Stomach smooth muscle (tissue), 2 donors: ENCODE measurements around the gene DDC.
"Not testable (repeated sequence)": the region's sequence is repeated elsewhere in the genome, so short reads cannot be mapped to it uniquely, and the experiment has no call there.

Experiments used
- H3K27ac ChIP-seq: one replicate; pipeline ENCODE4 v1.7.0; 2013; ENCODE audit warnings: mild to moderate bottlenecking, low read length, inconsistent platforms
- H3K27me3 ChIP-seq, 2 donors: one replicate each; pipeline ENCODE4 v1.7.0; 2013; ENCODE audit warnings: low read length in 2 of 2; ENCODE audit not compliant: insufficient read depth in 2 of 2, control insufficient read depth in 1 of 2
- H3K36me3 ChIP-seq, 2 donors: one replicate each; pipeline ENCODE4 v1.7.0; 2013; ENCODE audit warnings: low read length in 2 of 2; ENCODE audit not compliant: control insufficient read depth in 2 of 2, insufficient read depth in 2 of 2
- H3K4me1 ChIP-seq: one replicate; pipeline ENCODE4 v1.7.0; 2013; ENCODE audit warnings: low read length; ENCODE audit not compliant: control insufficient read depth, insufficient read depth
- H3K4me3 ChIP-seq, 2 donors: one replicate each; pipeline ENCODE4 v1.7.0; 2013; ENCODE audit warnings: low read length in 2 of 2
- H3K9ac ChIP-seq, 2 donors: one replicate each; pipeline ENCODE4 v1.7.0; 2013; ENCODE audit warnings: low read length in 2 of 2, mild to moderate bottlenecking in 1 of 2
- H3K9me3 ChIP-seq, 2 donors: one replicate each; pipeline ENCODE4 v1.7.0; 2013; ENCODE audit warnings: low read length in 2 of 2; ENCODE audit not compliant: control insufficient read depth in 2 of 2
- donor health status: healthy.
- donor health status: Pancreatic carcinoma.

DDC gene

GRCh38 chr7:50555594-50556140 lies 9.5 kb downstream of the DDC start:
- no peak overlapping the region for H3K4me3 ChIP-seq
- no peaks in the 10 kb centered on the region for H3K9me3 ChIP-seq
- H3K9ac ChIP-seq, result no peak overlapping the region
- no peak overlapping the region for H3K27ac ChIP-seq
- H3K27me3 ChIP-seq, result peaks cover 0 to 2% of the 10 kb centered on the region in 2 donors
- no peaks in the 10 kb centered on the region for H3K4me1 ChIP-seq
- no peaks in the 10 kb centered on the region for H3K36me3 ChIP-seq

- H3K36me3 ChIP-seq, result no peaks in the 10 kb centered on the region
Observed at GRCh38 chr7:50554431-50555322, 10.5 kb downstream of the DDC start.

GRCh38 chr7:50553973-50554372 lies 11.2 kb downstream of the DDC start:
- Histone ChIP-seq H3K27me3 (peaks cover 0 to 2% of the 10 kb centered on the region in 2 donors), H3K27ac (no peak overlapping the region), H3K4me1 (no peaks in the 10 kb centered on the region), H3K9me3 (no peaks in the 10 kb centered on the region), H3K36me3 (no peaks in the 10 kb centered on the region), H3K9ac (no peak overlapping the region), H3K4me3 (no peak overlapping the region)

More at GRCh38 chr7:50554431-50555322, 10.5 kb downstream of the DDC start:
- H3K4me3 ChIP-seq, result no peak overlapping the region
- H3K9ac ChIP-seq, result no peak overlapping the region
- no peaks in the 10 kb centered on the region for H3K9me3 ChIP-seq
- H3K27me3 ChIP-seq, result peaks cover 0 to 2% of the 10 kb centered on the region in 2 donors
- H3K27ac ChIP-seq, result no peak overlapping the region
- H3K4me1 ChIP-seq, result no peaks in the 10 kb centered on the region

- Histone ChIP-seq H3K27ac (no peak overlapping the region), H3K9me3 (no peaks in the 10 kb centered on the region), H3K4me1 (no peaks in the 10 kb centered on the region), H3K4me3 (no peak overlapping the region), H3K36me3 (no peaks in the 10 kb centered on the region), H3K27me3 (peaks cover 0 to 2% of the 10 kb centered on the region in 2 donors), H3K9ac (no peak overlapping the region)
Observed at GRCh38 chr7:50552921-50553320, 12.3 kb downstream of the DDC start.

- no peaks in the 10 kb centered on the region for H3K4me1 ChIP-seq
- no peak overlapping the region for H3K27ac ChIP-seq
- no peaks in the 10 kb centered on the region for H3K36me3 ChIP-seq
- H3K4me3 ChIP-seq, result no peak overlapping the region
- H3K9ac ChIP-seq, result no peak overlapping the region
- peaks cover 0 to 2% of the 10 kb centered on the region in 2 donors for H3K27me3 ChIP-seq
- no peaks in the 10 kb centered on the region for H3K9me3 ChIP-seq
Observed at GRCh38 chr7:50552139-50552538, 13.1 kb downstream of the DDC start.

- H3K9ac ChIP-seq, H3K4me3 ChIP-seq, H3K4me1 ChIP-seq, H3K9me3 ChIP-seq, H3K27me3 ChIP-seq, H3K27ac ChIP-seq, H3K36me3 ChIP-seq: not testable (repeated sequence)
Observed at GRCh38 chr7:50545613-50546012, 19.6 kb downstream of the DDC start.

- Histone ChIP-seq H3K4me3 (no peak overlapping the region), H3K9me3 (no peaks in the 10 kb centered on the region), H3K27ac (no peak overlapping the region), H3K4me1 (no peaks in the 10 kb centered on the region), H3K9ac (no peak overlapping the region), H3K36me3 (no peaks in the 10 kb centered on the region), H3K27me3 (peaks cover 0 to 2% of the 10 kb centered on the region in 2 donors)
Observed at GRCh38 chr7:50544992-50545391, 20.2 kb downstream of the DDC start.

GRCh38 chr7:50543776-50544442 lies 21.3 kb downstream of the DDC start:
- Histone ChIP-seq H3K27me3 (peaks cover 0 to 2% of the 10 kb centered on the region in 2 donors), H3K9me3 (no peaks in the 10 kb centered on the region), H3K4me3 (no peak overlapping the region), H3K27ac (no peak overlapping the region), H3K4me1 (no peaks in the 10 kb centered on the region), H3K36me3 (no peaks in the 10 kb centered on the region), H3K9ac (no peak overlapping the region)

GRCh38 chr7:50542132-50542531 lies 23.1 kb downstream of the DDC start:
- no peak overlapping the region for H3K4me3 ChIP-seq
- H3K27ac ChIP-seq, result no peak overlapping the region
- no peaks in the 10 kb centered on the region for H3K36me3 ChIP-seq
- H3K27me3 ChIP-seq, result peaks cover 0 to 2% of the 10 kb centered on the region in 2 donors
- H3K9me3 ChIP-seq, result no peaks in the 10 kb centered on the region
- no peak overlapping the region for H3K9ac ChIP-seq
- no peaks in the 10 kb centered on the region for H3K4me1 ChIP-seq

GRCh38 chr7:50540785-50541579 lies 24.2 kb downstream of the DDC start:
- Histone ChIP-seq H3K4me3 (no peak overlapping the region), H3K9me3 (no peaks in the 10 kb centered on the region), H3K36me3 (no peaks in the 10 kb centered on the region), H3K9ac (no peak overlapping the region), H3K27ac (no peak overlapping the region), H3K27me3 (peaks cover 0 to 2% of the 10 kb centered on the region in 2 donors), H3K4me1 (no peaks in the 10 kb centered on the region)
